HG03196 (cell line): ENCODE data around the gene CPT1A.

Experiments
- ATAC-seq: cut with Tn5 transposase; IDR thresholded peaks from one replicate; pipeline ENCODE4 v1.9.1; 2021; ENCODE audit not compliant: unreplicated experiment

Gene CPT1A

DNA sequence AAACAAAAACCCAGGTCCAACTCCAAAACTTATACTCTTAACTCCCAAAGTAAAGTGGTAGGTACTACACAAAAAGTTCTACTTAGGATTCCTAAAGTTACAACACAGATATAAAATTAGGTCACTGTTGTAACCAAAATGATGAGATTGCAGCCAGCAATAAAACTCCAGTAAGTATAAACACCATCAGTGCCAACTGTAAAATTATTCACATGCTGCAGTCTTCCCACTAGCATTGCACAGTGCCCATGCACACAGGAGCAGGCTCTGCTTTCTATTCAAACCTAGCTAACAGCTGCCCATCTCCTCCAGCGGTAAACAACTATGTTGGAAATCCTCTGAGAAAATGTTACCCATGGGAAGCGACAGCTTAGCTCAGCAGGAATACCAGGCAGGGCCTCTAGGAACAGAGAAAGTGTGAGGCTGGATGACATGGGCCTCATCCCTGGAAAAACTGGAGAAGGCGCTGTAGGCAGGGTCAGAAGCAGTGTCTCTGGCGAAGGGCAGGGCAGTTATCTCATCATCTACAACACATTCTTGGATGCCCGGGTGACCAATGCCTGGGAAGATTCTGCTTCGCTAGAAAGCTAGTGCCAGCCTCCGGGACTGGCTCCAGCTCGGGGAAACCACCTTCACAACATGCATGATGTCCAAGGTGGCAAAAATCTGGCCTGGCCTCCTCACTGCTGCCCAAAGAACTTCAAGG is 9.1 kb downstream of the CPT1A start:
- no peak for ATAC-seq

GRCh38 chr11:68831124-68831523 is 10.6 kb downstream of the CPT1A start:
- ATAC-seq: no peak

DNA sequence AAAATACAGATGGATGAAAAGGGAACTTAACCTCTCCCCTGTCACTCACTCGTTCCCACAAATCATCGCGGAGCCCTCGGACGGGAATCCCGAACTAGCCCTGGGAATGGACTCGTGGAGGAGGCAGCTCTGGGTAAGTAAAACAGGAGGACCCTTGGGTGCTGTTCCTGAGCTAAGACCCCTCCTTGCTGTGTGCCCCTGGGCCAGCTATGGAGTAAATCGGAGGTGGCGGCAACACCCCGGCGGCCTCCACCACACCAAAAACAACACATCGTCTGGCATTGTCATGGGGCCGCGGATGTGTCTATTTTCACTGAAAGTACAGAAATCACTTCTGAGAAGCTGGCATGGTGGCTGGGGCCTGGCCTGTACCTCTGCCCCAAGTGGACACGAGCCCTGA is 12.1 kb downstream of the CPT1A start:
- ATAC-seq: no peak

DNA sequence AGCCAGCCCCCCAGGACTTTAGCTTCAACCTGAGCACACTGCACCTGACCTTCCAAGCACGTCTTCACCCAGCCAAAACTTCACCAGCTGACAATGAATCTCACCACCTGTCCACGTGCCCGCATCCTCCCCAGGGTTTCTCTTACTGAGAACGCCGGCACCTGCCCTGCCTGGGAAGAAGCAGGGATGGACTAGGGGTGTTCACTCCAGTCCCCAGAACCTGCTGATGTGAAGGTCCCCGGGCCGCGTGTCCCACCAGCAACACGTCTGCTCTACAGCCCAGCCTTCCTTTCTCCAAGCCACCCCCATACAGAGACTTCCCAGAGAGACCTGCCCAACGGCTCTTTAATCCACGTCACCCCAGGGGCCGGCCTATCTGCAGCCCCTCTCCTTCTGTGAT is 12.8 kb downstream of the CPT1A start:
- ATAC-seq: no peak

DNA sequence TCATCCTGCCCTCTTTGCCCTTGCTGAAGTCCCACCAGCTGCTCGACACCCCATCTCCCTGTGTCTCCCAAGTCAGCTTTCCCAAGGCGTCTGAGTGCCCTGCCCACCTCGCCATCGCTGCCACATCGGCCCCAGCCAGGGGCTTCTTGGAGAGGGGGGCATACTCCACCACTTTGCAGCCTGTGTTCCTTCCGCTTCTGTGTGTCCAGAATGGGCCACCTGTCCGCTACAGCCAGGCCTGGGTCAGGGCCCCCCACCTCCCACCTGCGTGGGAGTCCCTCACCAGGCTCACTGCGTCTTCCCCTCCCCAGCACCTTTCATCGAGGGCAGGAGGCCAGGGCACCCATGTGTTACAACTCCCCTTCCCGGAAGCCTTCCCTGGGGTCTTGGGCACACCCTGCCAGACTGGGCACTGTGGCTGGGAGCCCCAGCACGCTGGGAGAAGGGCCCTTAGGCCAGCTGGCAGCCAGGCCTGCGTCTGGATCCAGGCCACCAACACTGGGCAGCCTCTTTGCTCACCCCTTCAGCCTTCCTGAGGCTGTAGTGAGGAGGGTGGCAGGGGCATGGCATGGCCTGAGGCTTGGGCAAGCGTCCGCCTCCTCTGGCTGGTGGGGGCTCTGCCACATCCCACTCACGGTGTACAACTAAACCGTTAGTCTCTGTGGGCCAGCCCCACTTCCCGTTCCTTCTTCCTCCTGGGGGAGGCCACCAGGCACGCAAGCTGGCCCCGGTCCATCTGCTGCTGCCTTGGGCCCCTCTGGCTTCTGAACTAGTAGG is 13.4 kb downstream of the CPT1A start:
- ATAC-seq: no peak

DNA sequence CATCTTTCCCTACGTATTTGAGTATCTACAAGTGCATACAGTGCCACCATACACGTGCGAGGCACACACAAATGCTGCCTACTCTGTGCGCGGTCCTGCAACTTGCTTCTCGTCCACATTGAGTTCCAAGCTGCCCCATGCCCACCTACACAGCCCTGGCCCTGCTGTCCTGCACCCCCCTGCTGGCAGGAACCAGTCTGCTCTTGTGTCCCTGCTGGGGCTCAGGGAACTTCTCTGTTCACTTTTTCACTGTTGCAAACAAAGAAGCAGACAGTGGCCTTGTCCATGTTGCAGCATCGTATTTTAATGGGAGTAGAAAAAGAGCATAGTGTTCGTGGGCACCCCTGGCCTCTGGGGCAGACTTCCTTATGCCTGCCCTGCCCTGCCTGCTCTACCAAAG is 14.0 kb downstream of the CPT1A start:
- no peak for ATAC-seq

DNA sequence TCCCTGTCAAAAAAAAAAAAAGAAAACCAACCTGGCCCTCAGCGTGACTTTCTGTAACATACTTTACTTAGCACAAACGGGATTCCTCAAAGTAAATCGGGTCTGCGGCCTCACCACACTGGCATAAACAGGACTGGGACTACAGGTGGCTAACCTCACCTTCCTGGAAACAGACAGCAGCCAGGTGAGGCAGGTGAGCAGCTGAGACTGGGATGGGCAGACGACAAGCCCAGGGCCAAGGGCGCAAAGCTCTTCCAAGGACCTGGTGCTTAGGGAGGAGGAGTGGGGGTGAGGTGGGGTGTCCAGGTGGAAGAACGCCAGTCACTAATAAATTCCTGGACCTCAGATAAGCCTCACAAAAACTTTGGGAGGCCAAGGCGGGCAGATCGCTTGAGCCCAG is 15.0 kb downstream of the CPT1A start:
- ATAC-seq: no peak

GRCh38 chr11:68825571-68825970 is 16.1 kb downstream of the CPT1A start:
- no peak for ATAC-seq

DNA sequence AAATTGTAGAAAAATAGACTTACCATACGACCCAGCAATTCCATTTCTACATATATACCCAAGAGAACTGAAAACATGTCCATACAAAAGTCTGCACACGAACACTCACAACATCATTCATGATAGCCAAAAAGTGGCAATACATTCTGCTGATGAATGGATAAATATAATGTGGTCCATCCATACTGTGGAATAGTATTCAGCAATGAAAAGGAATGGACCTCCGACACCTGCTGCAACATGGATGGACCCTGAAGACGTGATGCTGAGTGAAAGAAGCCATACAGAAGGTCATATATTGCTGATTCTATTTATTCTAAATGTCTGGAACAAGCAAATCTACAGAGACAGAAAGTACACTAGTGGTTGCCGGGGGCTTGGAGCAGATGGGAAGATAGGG is 19.2 kb downstream of the CPT1A start:
- no peak for ATAC-seq

DNA sequence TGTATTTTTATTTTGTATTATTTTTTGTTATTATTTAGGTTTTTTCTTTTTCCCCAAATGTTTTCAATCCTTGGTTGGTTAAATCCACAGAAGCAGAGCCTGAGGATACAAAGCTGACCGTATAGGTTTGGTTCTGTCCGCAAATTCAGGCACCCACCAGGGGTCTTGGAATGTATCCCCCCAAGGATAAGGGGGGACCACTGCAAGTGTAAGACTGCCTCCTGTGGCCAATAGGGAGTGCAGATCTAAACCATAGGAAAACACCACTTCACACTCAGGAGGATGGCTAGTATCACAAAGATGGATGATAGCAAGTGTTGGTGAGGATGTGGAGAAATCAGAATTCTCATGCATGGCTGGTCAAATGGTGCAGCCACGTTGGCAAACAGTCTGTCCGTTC is 20.0 kb downstream of the CPT1A start:
- ATAC-seq: no peak

- ATAC-seq: no peak
Observed at GRCh38 chr11:68819362-68819761, 22.4 kb downstream of the CPT1A start.

DNA sequence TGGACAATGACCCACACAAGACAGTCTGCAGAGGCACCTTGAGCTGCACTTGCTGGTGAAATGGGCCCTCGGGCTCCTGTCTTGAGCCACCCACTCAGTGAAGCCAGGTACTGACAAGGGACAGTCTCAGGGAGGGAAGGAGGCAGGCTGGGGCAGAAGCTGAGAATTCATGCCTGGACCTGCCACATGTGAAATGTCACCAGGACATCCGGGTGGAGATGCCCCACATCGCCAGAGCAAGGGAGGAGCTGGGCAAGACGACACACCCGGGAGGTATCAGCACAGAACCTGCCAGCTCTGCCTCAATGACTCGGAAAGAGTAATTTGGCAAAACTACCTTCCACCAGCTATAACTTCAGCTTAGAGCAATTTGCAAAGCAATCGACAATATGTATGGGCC is 23.5 kb downstream of the CPT1A start:
- ATAC-seq: no peak

DNA sequence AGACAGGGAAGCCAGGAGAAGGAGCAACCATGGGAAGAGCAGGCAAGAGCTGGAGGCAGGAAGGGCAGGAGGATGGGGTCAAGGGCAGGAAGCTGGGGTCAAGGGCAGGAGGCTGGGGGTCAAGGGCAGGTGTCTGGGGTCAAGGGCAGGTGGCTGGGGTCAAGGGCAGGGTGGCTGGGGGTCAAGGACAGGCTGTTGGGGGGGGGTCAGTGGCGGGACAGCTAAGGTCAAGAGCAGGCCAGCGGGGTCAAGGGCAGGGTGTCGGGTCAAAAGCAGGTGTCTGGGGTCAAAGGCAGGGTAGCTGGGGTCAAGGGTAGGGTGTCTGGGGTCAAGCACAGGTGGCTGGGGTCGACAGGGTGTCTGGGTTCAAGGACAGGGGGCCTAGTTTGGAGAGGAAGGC is 24.2 kb downstream of the CPT1A start:
- ATAC-seq: no peak

- ATAC-seq: no peak
Observed at GRCh38 chr11:68816917-68817419, 24.7 kb downstream of the CPT1A start.

DNA sequence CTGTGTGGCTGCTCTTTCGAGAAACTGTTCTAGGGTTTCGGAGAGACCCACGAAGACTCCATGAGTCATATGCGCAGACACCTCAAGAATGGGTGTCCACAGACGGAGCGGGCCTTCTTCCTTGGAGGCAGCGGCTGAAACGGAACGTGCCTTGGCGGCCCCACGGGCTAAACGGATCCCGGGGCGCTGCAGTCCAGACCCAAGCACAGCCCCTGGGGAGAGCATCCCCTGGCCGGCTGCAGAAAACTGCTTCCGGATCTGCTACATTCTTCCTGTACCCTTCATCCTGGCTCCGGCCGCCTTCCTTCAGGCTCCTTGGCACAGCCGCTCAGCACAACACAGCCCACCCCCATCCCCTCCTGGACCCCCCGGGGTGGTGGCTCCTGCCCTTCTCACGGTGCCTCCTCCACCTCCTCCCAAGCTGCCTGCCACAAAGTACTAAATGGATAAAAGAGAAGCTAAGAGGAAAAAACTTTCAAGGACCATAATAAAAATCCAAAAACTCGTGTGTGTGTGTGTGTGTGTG is 25.4 kb downstream of the CPT1A start:
- ATAC-seq: no peak

- no peak for ATAC-seq
Observed at GRCh38 chr11:68813773-68814172, 27.9 kb downstream of the CPT1A start.

DNA sequence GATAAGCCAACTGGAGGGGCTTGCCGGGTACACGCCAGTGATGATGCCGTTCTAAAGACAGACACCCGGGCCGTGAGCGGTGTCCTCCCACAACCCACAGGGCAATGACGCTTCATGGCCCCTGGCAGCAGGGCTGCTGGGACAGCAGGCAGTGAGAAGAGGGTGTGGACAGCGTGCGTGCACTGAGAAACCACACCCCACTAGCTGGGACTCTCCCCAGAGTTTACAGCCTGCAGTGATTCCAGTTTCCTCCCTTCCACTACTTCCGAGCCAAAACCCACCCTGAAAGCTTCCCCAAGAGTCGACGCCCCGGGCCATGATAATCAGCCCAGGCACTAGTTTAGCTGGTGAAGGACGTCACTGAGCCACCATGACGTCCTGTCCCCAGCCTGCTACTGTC is 29.2 kb downstream of the CPT1A start:
- no peak for ATAC-seq

- no peak for ATAC-seq
Observed at GRCh38 chr11:68810164-68810563, 31.6 kb downstream of the CPT1A start.

DNA sequence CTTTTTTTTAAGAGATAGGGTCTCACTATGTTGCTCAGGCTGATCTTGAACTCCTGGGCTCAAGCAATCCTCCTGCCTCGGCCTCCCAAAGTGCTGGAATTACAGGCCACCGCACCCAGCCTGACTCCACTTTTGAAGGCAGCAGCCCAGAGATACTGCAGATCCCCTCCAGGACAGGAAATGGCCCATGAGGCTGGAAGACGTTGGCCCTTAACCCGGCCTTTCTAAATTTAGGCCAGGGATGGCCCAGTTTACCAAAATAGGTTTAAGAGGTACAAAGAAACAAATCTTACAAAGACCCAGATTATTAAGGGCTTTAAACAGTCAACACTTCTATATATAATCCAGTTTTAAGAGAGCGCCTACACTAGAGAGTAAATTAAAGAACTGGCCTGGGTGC is 32.2 kb downstream of the CPT1A start:
- no peak for ATAC-seq

- no peak for ATAC-seq
Observed at GRCh38 chr11:68808787-68809186, 32.9 kb downstream of the CPT1A start.

DNA sequence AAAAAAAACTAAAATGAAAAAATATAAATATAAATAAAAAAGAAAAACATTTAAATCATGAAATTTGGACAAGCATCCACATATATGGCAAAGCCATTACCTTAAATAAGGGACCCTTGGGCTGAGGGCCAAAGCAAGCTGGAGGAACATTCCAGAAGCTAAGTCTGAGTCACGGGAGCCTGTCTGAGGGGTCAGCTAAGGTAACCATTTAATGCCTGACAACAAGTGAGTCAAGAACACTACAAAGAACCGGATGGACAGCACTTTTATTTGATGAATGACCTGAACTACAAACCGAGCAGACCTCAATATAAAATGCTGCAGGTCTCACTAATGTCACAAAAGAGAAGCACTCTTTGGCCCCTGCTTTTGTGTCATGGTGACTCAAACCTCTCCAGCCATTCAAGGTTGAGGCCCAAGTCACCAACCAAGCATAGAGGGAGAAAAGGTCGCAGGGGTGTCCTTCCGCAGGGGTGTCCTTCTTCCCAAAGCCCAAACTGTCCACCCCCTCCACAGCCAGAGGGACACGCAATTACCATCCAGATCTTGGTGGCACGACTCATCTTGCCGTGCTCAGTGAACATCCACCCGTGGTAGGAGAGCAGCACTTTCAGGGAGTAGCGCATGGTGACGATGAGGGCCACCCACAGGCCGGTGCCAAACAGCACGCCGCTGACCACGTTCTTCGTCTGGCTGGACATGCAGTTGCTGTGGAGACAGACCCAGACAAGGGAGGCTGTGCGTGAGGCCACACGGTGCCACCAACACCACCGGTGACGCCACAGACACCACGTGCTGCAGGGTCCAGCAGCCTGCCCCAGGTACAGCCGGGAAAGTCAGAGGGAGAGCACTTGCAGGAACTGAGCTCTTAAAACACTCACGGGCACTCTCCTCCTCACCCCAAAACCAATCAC is 34.5 kb downstream of the CPT1A start:
- no peak for ATAC-seq
